Umbilical cord (tissue), 2 donors: ENCODE results near the gene ABCC6. TPM values are rescaled to one million over a fixed set of nuclear protein-coding genes. Genes with fewer than 3 reads are reported as not detected.
A peak's percentile ranks its signal among the peaks of the same experiment; 100 is the strongest.
"Not testable (repeated sequence)": the region's sequence is repeated elsewhere in the genome, so short reads cannot be mapped to it uniquely, and the experiment has no call there.

Experiments used
- DNase-seq: peaks from one replicate; pipeline ENCODE4 v3.0.0-alpha.2; 2015; ENCODE audit warnings: low spot score
- total RNA-seq: library from RNA; depleted of rRNA; stranded (reverse); fragments of >200 nt; gene quantifications from one replicate; pipeline ENCODE4 v1.2.3, GENCODE V29; 2014; ENCODE audit warnings: low replicate concordance; ENCODE audit not compliant: insufficient read depth

Gene ABCC6
- total RNA-seq, 1 donor from 2014 or later, result 0.96 TPM

- not testable (repeated sequence) for DNase-seq
Measured at GRCh38 chr16:16223662-16224241, 458 bp upstream of the ABCC6 start.

DNA sequence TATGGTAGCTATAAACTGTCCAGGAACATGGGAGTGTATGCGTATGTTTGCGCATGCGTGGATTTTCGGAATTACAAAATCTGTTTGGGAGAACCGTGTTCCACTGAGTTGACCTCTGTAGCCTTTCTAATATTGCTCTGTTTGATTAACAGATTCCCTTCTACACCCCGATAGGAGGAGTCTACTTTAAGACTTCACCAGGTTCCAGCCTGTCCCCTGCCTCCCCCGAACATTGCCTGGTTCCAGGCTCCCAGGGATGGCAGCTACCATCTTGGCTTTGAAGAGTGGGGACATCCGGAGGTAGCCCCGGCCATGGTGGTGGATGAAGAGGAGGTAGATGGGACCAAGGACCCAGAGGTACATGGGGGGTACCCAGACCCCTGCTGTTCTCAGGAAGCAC is 1.9 kb downstream of the ABCC6 start:
- DNase-seq, result not testable (repeated sequence)

- not testable (repeated sequence) for DNase-seq
Measured at GRCh38 chr16:16220449-16220848, 2.8 kb downstream of the ABCC6 start.

- not testable (repeated sequence) for DNase-seq
Measured at GRCh38 chr16:16218787-16219186, 4.5 kb downstream of the ABCC6 start.

DNA sequence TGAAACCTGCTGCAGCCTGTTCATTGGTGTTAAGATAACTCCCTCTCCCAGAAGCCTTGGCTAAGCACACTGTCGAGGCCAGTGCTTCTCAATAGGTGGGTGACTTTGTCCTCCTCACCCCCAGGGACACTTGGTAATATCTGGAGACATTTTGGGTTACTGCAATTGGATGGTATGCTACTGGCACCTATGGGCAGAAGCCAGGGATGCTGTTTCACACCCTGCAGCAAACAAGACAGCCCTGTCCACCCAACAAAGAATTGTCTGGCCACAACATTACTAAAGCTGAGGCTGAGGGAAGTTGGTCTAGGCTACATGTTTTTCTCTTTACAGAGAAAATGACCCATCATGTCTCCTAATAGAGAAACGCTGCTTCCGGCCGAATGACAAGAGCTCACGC is 4.9 kb downstream of the ABCC6 start:
- not testable (repeated sequence) for DNase-seq

GRCh38 chr16:16213863-16214293 is 9.4 kb downstream of the ABCC6 start:
- not testable (repeated sequence) for DNase-seq

GRCh38 chr16:16211404-16211803 is 11.9 kb downstream of the ABCC6 start:
- not testable (repeated sequence) for DNase-seq

- not testable (repeated sequence) for DNase-seq
Measured at GRCh38 chr16:16208461-16208860, 14.8 kb downstream of the ABCC6 start.

- not testable (repeated sequence) for DNase-seq
Measured at GRCh38 chr16:16207787-16208334, 15.4 kb downstream of the ABCC6 start.

- not testable (repeated sequence) for DNase-seq
Measured at GRCh38 chr16:16207097-16207786, 16.1 kb downstream of the ABCC6 start.

DNA sequence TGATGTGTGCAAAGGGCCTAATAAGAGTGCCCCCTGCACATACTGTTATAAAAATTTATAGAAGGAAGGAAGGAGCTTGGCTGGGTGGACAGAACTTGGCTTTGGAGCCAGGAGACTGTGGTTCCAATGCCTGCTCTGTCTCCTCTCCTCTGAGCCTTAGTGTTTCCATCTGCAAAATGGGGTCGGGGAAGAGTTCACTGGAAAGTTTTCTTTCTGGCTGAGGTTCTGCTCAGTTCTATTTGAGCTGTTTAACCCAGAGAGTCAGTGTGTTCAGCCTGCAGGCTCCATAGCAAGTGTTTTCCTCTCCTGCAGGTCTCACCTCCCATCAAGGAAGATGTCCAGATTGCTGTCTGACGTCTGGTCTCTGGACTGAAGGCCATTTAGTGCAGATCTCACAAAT is 17.4 kb downstream of the ABCC6 start:
- DNase-seq, result not testable (repeated sequence)

DNA sequence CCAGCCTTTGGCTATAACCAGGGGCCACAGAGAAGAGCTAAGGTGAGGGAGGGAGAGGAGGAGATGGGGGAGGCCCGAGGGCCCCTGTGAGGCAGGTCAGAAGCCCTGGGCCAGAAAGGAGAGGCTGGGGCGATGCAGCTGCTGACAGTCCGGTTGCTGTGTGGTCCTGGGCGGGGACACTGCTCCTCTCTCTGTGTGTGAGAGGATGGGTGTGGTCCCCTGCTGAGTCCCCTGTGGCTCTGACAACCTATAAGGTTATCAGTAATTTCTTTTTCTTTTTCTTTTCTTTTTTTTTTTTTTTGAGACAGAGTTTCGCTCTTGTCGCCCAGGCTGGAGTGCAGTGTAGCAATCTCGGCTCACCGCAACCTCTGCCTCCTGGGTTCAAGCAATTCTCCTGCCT is 18.7 kb downstream of the ABCC6 start:
- DNase-seq, result not testable (repeated sequence)

GRCh38 chr16:16203494-16203893 is 19.8 kb downstream of the ABCC6 start:
- not testable (repeated sequence) for DNase-seq

GRCh38 chr16:16202400-16203143 is 20.7 kb downstream of the ABCC6 start:
- DNase-seq, result peak; percentile 20

- not testable (repeated sequence) for DNase-seq
Measured at GRCh38 chr16:16201880-16202279, 21.4 kb downstream of the ABCC6 start.

GRCh38 chr16:16200391-16200790 is 22.9 kb downstream of the ABCC6 start:
- DNase-seq, result not testable (repeated sequence)

GRCh38 chr16:16199428-16199827 is 23.9 kb downstream of the ABCC6 start:
- not testable (repeated sequence) for DNase-seq

GRCh38 chr16:16197966-16198365 is 25.3 kb downstream of the ABCC6 start:
- DNase-seq, result no peak

GRCh38 chr16:16197331-16197730 is 26.0 kb downstream of the ABCC6 start:
- DNase-seq, result no peak

DNA sequence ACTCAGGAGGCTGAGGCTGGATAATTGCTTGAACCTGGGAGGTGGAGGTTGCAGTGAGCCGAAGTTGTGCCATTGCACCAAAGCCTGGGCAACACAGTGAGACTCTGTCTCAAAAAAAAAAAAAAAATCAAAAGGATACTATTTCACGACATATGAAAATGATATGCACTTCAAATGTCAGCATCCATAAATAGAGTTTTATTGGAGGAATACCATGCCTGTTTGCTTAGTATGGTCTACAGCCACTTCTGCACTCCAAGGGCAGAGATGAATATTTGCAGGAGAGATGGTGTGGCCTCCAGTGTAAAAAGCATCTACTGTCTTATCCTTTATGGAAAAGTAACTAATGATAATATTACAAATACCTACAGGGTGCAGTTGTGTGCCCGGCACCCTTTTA is 27.2 kb downstream of the ABCC6 start:
- DNase-seq, result no peak

GRCh38 chr16:16191493-16192167 is 31.7 kb downstream of the ABCC6 start:
- no peak for DNase-seq

DNA sequence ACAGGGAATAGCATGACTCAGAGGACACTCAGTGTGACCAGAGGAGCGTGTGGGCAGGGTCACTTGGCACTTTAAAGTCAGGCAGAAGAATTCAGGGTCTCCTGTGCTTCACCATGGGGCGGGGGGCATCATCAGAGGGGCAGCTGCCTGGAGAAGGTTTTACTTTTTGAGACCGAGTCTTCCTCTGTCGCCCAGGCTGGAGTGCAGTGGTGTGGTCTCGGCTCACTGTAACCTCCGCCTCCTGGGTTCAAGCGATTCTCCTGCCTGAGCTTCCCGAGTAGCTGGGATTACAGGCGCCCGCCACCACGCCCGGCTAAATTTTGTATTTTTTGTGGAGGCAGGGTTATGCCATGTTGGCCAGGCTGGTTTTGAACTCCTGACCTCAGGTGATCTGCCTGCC is 32.3 kb downstream of the ABCC6 start:
- not testable (repeated sequence) for DNase-seq
